HuH-7 (cell line): Measurements from ENCODE around the gene EGFL7.

Experiments
- DNase-seq: peaks from one replicate; pipeline ENCODE4 v3.0.0; 2011; ENCODE audit warnings: low spot score

EGFL7 gene

GRCh38 chr9:136660971-136661550, 1.7 kb upstream of the EGFL7 start:
- no peak for DNase-seq

DNA sequence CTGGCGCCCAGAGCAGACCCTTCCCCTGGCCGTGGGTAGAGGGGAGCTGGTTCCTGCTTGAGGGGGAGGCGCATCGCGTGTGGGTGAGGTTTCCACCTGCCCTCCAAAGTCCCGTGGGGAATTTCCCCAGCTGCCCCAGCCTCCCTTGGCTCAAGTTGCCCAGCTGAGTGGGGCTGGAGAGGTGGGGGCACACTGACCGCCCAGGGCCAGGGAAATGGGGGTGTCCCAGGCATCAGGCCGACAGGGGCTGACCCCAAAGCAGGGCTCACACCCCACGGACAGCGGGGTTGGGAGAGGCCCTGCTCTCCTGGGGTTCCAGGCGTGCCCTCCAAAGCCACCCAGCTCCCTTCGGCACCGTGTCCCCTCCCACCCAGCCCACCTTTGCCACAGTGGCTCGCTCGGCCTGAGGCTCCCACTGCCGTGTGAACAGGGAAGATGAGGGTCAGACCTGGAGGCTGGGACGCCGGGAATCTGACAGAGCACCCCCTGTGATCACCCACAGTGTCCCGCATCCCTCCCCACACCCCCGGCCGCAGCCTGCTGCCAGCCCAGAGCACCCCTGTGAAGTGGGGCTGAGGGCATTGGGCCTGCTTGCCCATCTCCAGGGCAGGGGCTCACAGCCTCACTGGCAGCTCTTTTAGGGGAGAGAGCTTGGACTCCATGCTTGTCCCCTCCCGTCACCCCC, 933 bp upstream of the EGFL7 start:
- no peak for DNase-seq

GRCh38 chr9:136662326-136662655, 425 bp upstream of the EGFL7 start:
- no peak for DNase-seq

- DNase-seq = no peak
These were observed 1.5 kb downstream of the EGFL7 start for GRCh38 chr9:136664000-136664915.

DNA sequence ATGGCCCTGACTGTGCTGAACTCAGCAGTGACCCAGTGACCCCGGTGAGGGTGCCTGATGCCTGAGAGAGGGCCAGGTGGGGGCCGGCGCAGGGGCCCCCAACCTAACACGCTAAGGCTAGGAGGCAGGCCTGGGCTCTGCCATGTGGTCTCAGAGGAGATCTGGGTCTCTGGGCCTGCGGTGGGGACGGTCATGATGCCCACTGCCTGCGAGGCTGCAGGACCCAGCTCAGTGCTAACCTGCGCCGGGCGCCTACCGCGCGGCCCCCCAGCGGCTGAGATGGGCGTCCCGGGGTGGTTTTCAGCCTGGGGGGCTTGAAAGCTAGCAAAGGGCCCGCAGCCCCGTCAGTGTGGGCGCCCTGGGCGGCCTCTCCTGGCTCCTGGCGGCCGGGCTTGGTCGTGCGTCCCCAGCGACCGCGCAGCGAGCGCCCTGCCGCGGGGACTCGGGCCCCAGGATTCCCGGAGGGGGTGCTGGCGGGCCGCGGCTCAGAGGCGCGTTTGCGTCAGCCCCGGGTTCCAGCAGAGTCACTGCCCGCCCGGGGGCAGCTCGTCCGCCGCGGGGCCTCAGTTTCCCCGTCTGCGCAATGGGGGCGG, 2.5 kb downstream of the EGFL7 start:
- peak; percentile 94 for DNase-seq

- peak; percentile 77 for DNase-seq
These were observed 3.1 kb downstream of the EGFL7 start for GRCh38 chr9:136665704-136666371.

- no peak for DNase-seq
These were observed 3.9 kb downstream of the EGFL7 start for GRCh38 chr9:136666372-136667213.

- DNase-seq = no peak
These were observed 4.7 kb downstream of the EGFL7 start for GRCh38 chr9:136667214-136667939.

GRCh38 chr9:136667940-136668760, 5.4 kb downstream of the EGFL7 start:
- no peak for DNase-seq

DNA sequence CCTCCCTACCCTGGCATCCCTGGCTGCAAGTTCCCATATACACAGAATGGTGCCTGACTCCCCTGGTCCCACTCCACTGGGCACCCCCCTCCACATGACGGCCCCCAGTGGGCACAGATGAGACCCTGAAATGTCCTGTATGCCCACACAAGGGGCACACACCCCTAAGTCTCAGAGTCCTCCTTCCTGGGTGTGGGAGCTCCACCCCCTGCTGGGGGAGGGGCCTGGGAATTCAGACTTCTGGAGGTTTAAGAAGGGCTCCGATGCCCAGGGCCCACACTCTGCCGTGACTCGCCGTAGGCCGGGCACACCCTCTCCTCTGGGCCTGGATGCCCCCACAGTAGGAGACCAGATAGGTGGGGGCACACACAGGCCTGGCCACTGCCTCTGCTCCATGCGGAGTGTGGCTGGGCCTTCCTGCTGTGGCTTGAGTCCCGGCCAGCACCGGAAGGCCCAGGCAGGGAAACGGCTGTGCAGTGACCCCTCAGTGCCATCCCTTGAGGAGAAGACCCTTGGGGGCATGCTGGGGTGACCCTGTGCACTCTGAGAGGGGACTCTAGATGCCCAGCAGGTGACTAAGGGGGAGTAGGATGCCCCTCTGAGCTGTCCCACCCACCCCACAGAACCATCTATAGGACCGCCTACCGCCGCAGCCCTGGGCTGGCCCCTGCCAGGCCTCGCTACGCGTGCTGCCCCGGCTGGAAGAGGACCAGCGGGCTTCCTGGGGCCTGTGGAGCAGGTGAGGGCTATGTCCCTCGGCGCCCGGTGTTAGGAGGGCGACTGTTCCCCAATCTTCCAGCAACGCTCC, 6.5 kb downstream of the EGFL7 start:
- DNase-seq = no peak

DNA sequence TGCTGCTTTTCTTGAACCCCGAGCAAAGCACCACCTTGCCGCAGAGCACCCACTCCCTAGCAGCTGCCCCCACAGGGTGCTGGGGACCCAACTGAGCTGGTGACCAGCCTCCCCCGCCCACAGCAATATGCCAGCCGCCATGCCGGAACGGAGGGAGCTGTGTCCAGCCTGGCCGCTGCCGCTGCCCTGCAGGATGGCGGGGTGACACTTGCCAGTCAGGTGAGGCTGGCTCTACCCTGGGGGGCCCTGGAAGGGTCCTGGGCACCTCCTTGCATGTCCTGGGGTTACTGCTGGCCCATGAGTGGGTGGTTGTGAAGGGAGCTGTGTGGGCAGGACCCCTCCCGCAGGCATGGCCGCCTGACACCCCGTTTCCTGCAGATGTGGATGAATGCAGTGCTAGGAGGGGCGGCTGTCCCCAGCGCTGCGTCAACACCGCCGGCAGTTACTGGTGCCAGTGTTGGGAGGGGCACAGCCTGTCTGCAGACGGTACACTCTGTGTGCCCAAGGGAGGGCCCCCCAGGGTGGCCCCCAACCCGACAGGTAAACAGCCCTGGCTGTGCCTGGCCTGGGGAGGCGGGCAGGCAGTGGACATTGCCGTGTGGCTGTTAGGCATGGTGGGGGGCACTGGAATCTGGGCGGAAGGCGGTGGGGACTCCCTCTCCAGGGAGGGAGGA, 7.2 kb downstream of the EGFL7 start:
- no peak for DNase-seq

DNA sequence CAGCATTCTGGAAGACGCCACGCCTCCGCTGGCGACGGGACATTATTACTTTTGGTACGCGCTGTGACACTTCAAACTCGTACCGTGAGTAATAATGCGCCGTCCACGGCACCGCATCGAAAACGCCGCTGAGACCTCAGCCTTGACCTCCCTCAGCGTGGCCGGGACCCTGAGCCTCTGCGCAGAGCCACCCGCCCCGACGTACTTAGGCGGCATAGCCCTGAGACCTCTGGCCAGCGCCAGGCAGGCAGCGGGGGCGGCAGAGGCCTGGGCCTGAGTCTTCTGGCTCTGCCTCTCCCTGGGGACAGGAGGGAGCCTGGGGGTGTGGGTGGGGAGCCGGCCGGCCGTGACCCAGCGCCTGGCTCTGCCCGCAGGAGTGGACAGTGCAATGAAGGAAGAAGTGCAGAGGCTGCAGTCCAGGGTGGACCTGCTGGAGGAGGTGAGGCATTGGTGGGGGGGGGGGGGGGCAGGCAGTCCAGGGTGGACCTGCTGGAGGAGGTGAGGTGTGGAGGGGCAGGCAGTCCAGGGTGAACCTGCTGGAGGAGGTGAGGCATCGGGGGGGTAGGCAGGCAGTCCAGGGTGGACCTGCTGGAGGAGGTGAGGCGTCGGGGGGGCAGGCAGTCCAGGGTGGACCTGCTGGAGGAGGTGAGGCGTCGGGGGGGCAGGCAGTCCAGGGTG, 8.0 kb downstream of the EGFL7 start:
- DNase-seq = no peak

DNA sequence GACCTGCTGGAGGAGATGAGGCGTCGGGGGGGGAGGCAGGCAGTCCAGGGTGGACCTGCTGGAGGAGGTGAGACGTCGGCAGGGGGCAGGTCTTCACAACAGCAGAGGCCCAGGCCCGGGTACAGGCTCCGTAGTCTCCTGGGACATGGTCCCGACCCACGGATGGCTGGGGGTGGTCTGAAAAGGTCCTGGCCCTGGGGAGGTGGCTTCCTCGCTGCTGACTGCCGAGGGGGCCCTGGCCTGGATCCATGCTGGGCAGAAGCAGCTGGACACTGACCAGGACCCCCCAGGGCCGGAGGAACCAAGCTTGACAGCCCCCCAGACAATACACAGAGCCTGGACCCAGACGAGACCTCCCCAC, 8.5 kb downstream of the EGFL7 start:
- peak; percentile 74 for DNase-seq

- DNase-seq = peak; percentile 94
These were observed 9.1 kb downstream of the EGFL7 start for GRCh38 chr9:136671646-136672430.

DNA sequence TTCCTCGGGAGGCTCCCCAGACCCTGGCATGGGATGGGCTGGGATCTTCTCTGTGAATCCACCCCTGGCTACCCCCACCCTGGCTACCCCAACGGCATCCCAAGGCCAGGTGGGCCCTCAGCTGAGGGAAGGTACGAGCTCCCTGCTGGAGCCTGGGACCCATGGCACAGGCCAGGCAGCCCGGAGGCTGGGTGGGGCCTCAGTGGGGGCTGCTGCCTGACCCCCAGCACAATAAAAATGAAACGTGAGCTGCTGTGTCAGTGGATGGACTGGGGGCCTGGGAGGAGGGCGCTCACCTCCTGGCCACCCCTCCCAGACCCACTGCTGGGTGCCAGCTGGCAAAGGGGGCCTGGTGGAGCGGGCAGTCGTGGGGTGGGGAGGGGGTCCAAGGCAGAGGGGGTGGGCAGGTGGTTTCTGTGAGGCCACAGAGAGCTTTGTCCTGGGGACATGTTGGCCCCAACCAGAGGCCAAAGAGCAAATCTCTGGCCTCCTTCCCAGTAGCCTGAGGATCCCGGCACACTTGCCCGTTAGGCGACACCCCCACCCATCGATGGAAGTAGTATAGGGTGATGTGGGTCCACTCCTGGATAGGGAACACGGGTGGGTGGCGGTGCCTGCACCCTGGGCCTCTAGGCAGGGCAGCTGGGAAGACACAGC, 9.8 kb downstream of the EGFL7 start:
- DNase-seq = no peak
